K562 (cell line): ENCODE measurements around the gene HMGXB3. TPM values are rescaled to one million over a fixed set of nuclear protein-coding genes. Genes with fewer than 3 reads are reported as not detected.

Source experiments
- ATAC-seq: fragments of 200-7000 bp; cut with Tn5 transposase; 3 replicates; pipeline ENCODE4 v1.9.1; 2020; ENCODE audit warnings: moderate library complexity
- BruUV-seq: library from RNA; stranded (reverse); fragments of 400-500 nt; replicated peaks from 2 replicates; lab custom pipeline; 2021; lab: Mats Ljungman, UMichigan
- CTCF ChIA-PET: fragments of 300-600 bp; formaldehyde crosslinking; extraction: SDS; loops from one replicate; lab custom pipeline; 2021; ENCODE audit warnings: low intra/inter-chr PET ratio; lab: Yijun Ruan, JAX
- POLR2A ChIA-PET: fragments of 300-600, 350-650 bp; sonication (Branson Sonifier 250); formaldehyde crosslinking; extraction: SDS; loops from one replicate; lab custom pipeline; 2021; ENCODE audit warnings: antibody characterized with exemption, inconsistent platforms; lab: Yijun Ruan, JAX
- DNase-seq, 4 experiments: peaks; one replicate each; pipeline versions ENCODE4 v3.0.0 to v3.0.0-alpha.2; 2011 to 2018; ENCODE audit warnings: low spot score in 3 of 4, mixed read lengths in 3 of 4; ENCODE audit errors: extremely low read depth in 1 of 4
- FAIRE-seq: peaks from 2 replicates; lab custom pipeline; 2011; peaks lifted over from hg19 to GRCh38; lab: Jason Lieb, UNC
- H2AFZ ChIP-seq: 2 replicates; pipeline ENCODE4 v1.6.0; 2011; ENCODE audit warnings: low read depth, low read length, control low read depth, inconsistent platforms
- H3K27ac ChIP-seq: fragments of 200-600 bp; 3 replicates; pipeline ENCODE4 v1.8.0; 2011; ENCODE audit warnings: low read depth, mild to moderate bottlenecking, control low read depth, inconsistent platforms, low read length, moderate library complexity, mixed read lengths; ENCODE audit errors: extremely low read depth
- H3K27me3 ChIP-seq, 2 experiments: fragments of 300-600 bp in 1 of 2; 2 replicates in 1 of 2; 3 replicates in 1 of 2; pipeline versions ENCODE4 v1.6.0 to v1.8.0; 2011; ENCODE audit warnings: inconsistent platforms in 2 of 2, low read length in 2 of 2, mild to moderate bottlenecking in 1 of 2, mixed read lengths in 1 of 2, moderate library complexity in 1 of 2; ENCODE audit not compliant: control insufficient read depth in 2 of 2, insufficient read depth in 2 of 2
- H3K36me3 ChIP-seq: fragments of 300-600 bp; 3 replicates; pipeline ENCODE4 v1.8.0; 2011; ENCODE audit warnings: mild to moderate bottlenecking, low read length, inconsistent platforms; ENCODE audit not compliant: control insufficient read depth, insufficient read depth
- H3K4me1 ChIP-seq, 2 experiments: fragments of 200-600 bp in 1 of 2; replicated peaks in 1 of 2; 2 replicates in 1 of 2; 3 replicates in 1 of 2; pipeline versions ENCODE4 v1.5.1 to v1.8.0; 2011; ENCODE audit warnings: inconsistent platforms in 2 of 2, low read length in 2 of 2, mild to moderate bottlenecking in 1 of 2, mixed read lengths in 1 of 2, moderate library complexity in 1 of 2; ENCODE audit not compliant: control insufficient read depth in 2 of 2, insufficient read depth in 2 of 2
- H3K4me2 ChIP-seq: 2 replicates; pipeline ENCODE4 v1.6.1; 2011; ENCODE audit warnings: low read length, control low read depth, inconsistent platforms, mixed read lengths; ENCODE audit not compliant: insufficient read depth
- H3K4me3 ChIP-seq: fragments of 200-600 bp; sonication (generic), shearing (Covaris generic); 2 replicates; pipeline ENCODE4 v1.5.1; 2016; ENCODE audit warnings: control low read depth, inconsistent platforms
- H3K79me2 ChIP-seq: fragments of 200-600 bp; 3 replicates; pipeline ENCODE4 v1.8.0; 2011; ENCODE audit warnings: low read length, inconsistent platforms; ENCODE audit not compliant: control insufficient read depth, insufficient read depth
- H3K9ac ChIP-seq, 2 experiments: 2 replicates each; pipeline versions ENCODE4 v1.6.0 to v1.6.1; 2011; ENCODE audit warnings: low read depth in 2 of 2, low read length in 2 of 2, control low read depth in 1 of 2, inconsistent platforms in 1 of 2, mild to moderate bottlenecking in 1 of 2, mixed read lengths in 1 of 2; ENCODE audit not compliant: insufficient read depth in 1 of 2
- H3K9me1 ChIP-seq: one replicate; pipeline ENCODE4 v1.6.0; 2011; ENCODE audit warnings: inconsistent platforms, mild to moderate bottlenecking, low read length, moderate library complexity; ENCODE audit not compliant: control insufficient read depth, insufficient read depth
- H3K9me3 ChIP-seq: replicated peaks from 2 replicates; pipeline ENCODE4 v1.5.1; 2011; ENCODE audit warnings: low read depth, low read length, inconsistent platforms; ENCODE audit not compliant: control insufficient read depth, insufficient read depth
- H4K20me1 ChIP-seq: replicated peaks from 2 replicates; pipeline ENCODE4 v1.6.1; 2011; ENCODE audit warnings: low read length, inconsistent platforms, mixed read lengths; ENCODE audit not compliant: control insufficient read depth, insufficient read depth
- COPS2 ChIP-seq: fragments of 450-650 bp; conservative IDR thresholded peaks from 2 replicates; pipeline ENCODE4 v1.6.1; 2016; ENCODE audit warnings: mild to moderate bottlenecking, moderate library complexity
- DMBX1 ChIP-seq: fragments of 250-450 bp; sonication (Bioruptor Pico); IDR thresholded peaks from 2 replicates; pipeline ENCODE4 v1.8.0; 2022; ENCODE audit warnings: inconsistent platforms, mild to moderate bottlenecking, moderate library complexity, borderline replicate concordance
- HDAC1 ChIP-seq, 2 experiments: fragments of 450-650 bp; IDR thresholded peaks; 2 replicates each; pipeline ENCODE4 v1.6.1; 2016 to 2017; ENCODE audit warnings: inconsistent platforms in 1 of 2, mild to moderate bottlenecking in 1 of 2, moderate library complexity in 1 of 2
- KDM1A ChIP-seq, 2 experiments: fragments of 450-650 bp; IDR thresholded peaks; 2 replicates each; pipeline ENCODE4 v1.6.1; 2016; ENCODE audit warnings: mild to moderate bottlenecking in 2 of 2
- NCOA6 ChIP-seq: fragments of 450-650 bp; IDR thresholded peaks from 2 replicates; pipeline ENCODE4 v1.6.1; 2017; ENCODE audit warnings: mild to moderate bottlenecking
- NR4A1 ChIP-seq, 2 experiments: fragments of 250-450 bp in 1 of 2; fragments of 450-650 bp in 1 of 2; sonication (Bioruptor Pico) in 1 of 2; IDR thresholded peaks; 2 replicates each; pipeline versions ENCODE4 v1.4.0 to v1.6.1; 2016 to 2020; ENCODE audit warnings: mild to moderate bottlenecking in 2 of 2, missing compliant biosample characterization in 1 of 2, missing genetic modification characterization in 1 of 2, moderate library complexity in 1 of 2
- PML ChIP-seq: IDR thresholded peaks from 2 replicates; pipeline ENCODE4 v1.6.1; 2012; ENCODE audit warnings: low read length, inconsistent platforms
- POLR2AphosphoS5 ChIP-seq: IDR thresholded peaks from 2 replicates; pipeline ENCODE4 v1.6.1; 2011; ENCODE audit warnings: mild to moderate bottlenecking, low read depth, low read length, moderate library complexity; ENCODE audit not compliant: control insufficient read depth, insufficient read depth
- TCF3 ChIP-seq: sonication (generic); formaldehyde crosslinking; IDR thresholded peaks from 2 replicates; pipeline ENCODE4 v1.4.0; 2020; ENCODE audit warnings: mild to moderate bottlenecking, missing genetic modification reagents
- TRIM24 ChIP-seq, 2 experiments: fragments of 450-650 bp; IDR thresholded peaks; 2 replicates each; pipeline ENCODE4 v1.6.1; 2016
- ZNF212 ChIP-seq: fragments of 450-650 bp; formaldehyde crosslinking; IDR thresholded peaks from 2 replicates; pipeline ENCODE4 v1.4.0; 2020; ENCODE audit warnings: mild to moderate bottlenecking
- ZNF511 ChIP-seq: sonication (generic); formaldehyde crosslinking; IDR thresholded peaks from 2 replicates; pipeline ENCODE4 v1.8.0; 2022; ENCODE audit warnings: mild to moderate bottlenecking, missing genetic modification reagents
- WGBS: fragments of 100-300 bp; shearing (Covaris generic); methylation state at CpG from one replicate; pipeline ENCODE4 v1.1.6; 2016; ENCODE audit warnings: low coverage, mixed read lengths; ENCODE audit not compliant: insufficient coverage; ENCODE audit errors: missing lambda C conversion rate; 5-methylcytosine and 5-hydroxymethylcytosine counted together
- in situ Hi-C: fragments of 300-500 bp; cut with MboI; formaldehyde crosslinking; loops from 4 replicates; pipeline ENCODE4 v1.15.0; 2018; ENCODE audit warnings: inconsistent platforms, mixed read lengths
- intact Hi-C: fragments of 100-400 bp; cut with micrococcal nuclease; formaldehyde crosslinking; loops from 2 replicates; pipeline ENCODE4 v1.14.2; 2022
- polyA plus RNA-seq, 8 experiments: library from polyadenylated mRNA; depleted of rRNA in 4 of 8; stranded (reverse) in 5 of 8; unstranded in 3 of 8; fragments of >200 nt; fragmentation: Nextera tagmentation in 2 of 8; fragmentation: Illumina TruSeq in 1 of 8; extraction: Ambion mirVana in 2 of 8; extraction: Trizol in 1 of 8; gene quantifications; 2 replicates each; pipeline versions ENCODE4 v1.2.1 to v1.2.3, GENCODE V29; 2011 to 2014; ENCODE audit warnings: inconsistent platforms in 1 of 8, missing spikeins in 1 of 8
- total RNA-seq, 7 experiments: library from RNA; depleted of rRNA in 6 of 7; stranded (reverse); fragments of >200 nt in 6 of 7; fragmentation: Illumina TruSeq in 2 of 7; extraction: Trizol in 2 of 7; gene quantifications; 2 replicates each; pipeline versions ENCODE4 v1.2.1 to v1.2.3, GENCODE V29; 2011 to 2021; ENCODE audit warnings: low replicate concordance in 1 of 7

HMGXB3 gene
- total and polyA plus RNA-seq, 9 of the 15 experiments (the other 6 are each of a cell fraction or from before 2014, with no cell fraction given): 1.8 to 44.1 (median 32.2) TPM

GRCh38 chr5:150026682-150027172 lies 26.2 kb downstream of the HMGXB3 start:
- POLR2A ChIA-PET: interaction anchor here (0.6 to 1.9 kb wide), 12 partner anchors 9 to 192 kb away, joined by 3 to 12 read pairs (median 3); partner anchors contain the start of gene TIGD6
- in situ Hi-C loops: no loop called here
- no peak overlapping the region for H3K4me3 ChIP-seq
- H3K79me2 ChIP-seq: no peaks in the 10 kb centered on the region; the same call in 2 of the 3 replicates
- no TSS peak for BruUV-seq
- DNase-seq (peak; percentile 72 to 93 (median 81)), ATAC-seq (peak; percentile 97), FAIRE-seq (peak; percentile 99)
- H3K9me1 ChIP-seq: no peaks in the 10 kb centered on the region
- peak overlapping the region; percentile 66 for H3K27ac ChIP-seq
- H3K4me2 ChIP-seq: peak overlapping the region; percentile 62
- H3K9ac ChIP-seq: peak overlapping the region; percentile 28 to 64; a peak in 2 of 4 replicates
- CTCF ChIA-PET: interaction anchor here (0.6 kb wide), 1 partner anchor 281 kb away, joined by 7 read pairs; no protein-coding TSS in a partner anchor
- WGBS: 20% methylated on average over 4 of the region's 4 CpGs
- intact Hi-C loops: loop anchor here (10.0 kb wide), 2 partner anchors 88 to 328 kb away; partner anchors contain the start of gene TCOF1
- no peaks in the 10 kb centered on the region for H3K27me3 ChIP-seq
- no peaks in the 10 kb centered on the region for H4K20me1 ChIP-seq
- peaks cover 15 to 23% of the 10 kb centered on the region in 2 experiments; a peak in 4 of 5 replicates for H3K4me1 ChIP-seq
- H2AFZ ChIP-seq: no peak overlapping the region
- no peaks in the 10 kb centered on the region for H3K9me3 ChIP-seq
- H3K36me3 ChIP-seq: peaks cover 94% of the 10 kb centered on the region
- peak; percentile 9 to 31; a peak in 1 of 4 replicates for TF ChIP-seq KDM1A (IDR thresholded peaks at IDR 0.05)
- TF ChIP-seq PML: peak; percentile 83
- TF ChIP-seq ZNF511: peak; percentile 36; the same call in 1 of the 2 replicates
- TF ChIP-seq TRIM24 (IDR thresholded peaks at IDR 0.05): peak; percentile 79 to 85
- TF ChIP-seq NCOA6: 0 out of 2 replicates have a peak, but pooled peaks have one; percentile 23
- TF ChIP-seq DMBX1 (CRISPR knock-in tag): 0 out of 2 replicates have a peak, but pooled peaks have one; percentile 43
- TF ChIP-seq ZNF212 (CRISPR knock-in tag): no peak
- peak; percentile 94 for TF ChIP-seq TCF3 (CRISPR knock-in tag)
- TF ChIP-seq COPS2: no peak
- no peak for TF ChIP-seq NR4A1 (CRISPR knock-in tag; IDR thresholded peaks at IDR 0.05)
- no peak for TF ChIP-seq NR4A1 (tag; IDR thresholded peaks at IDR 0.05)
- TF ChIP-seq POLR2AphosphoS5: peak; percentile 80
- TF ChIP-seq HDAC1 (IDR thresholded peaks at IDR 0.05): peak in 1 of 2 experiments; percentile 52; a peak in 1 of 4 replicates
